Activated naive CD4-positive, alpha-beta T cell treated with anti-CD3 and anti-CD28 coated beads, Interleukin-2, amount 10 ng/mL, durations not matched to agents 7 days and 5 days (primary cell): ENCODE results near the gene BCL7A.
"Not testable (repeated sequence)": the region's sequence is repeated elsewhere in the genome, so short reads cannot be mapped to it uniquely, and the experiment has no call there.

Source experiments
- CTCF ChIA-PET: fragments of 350-600 bp; sonication (Branson Sonifier 250); formaldehyde crosslinking; loops from one replicate; lab custom pipeline; 2021; ENCODE audit warnings: antibody characterized with exemption; lab: Charles Lee
- DNase-seq: peaks from one replicate; pipeline ENCODE4 v3.0.0-alpha.2; 2020
- H3K27ac Mint-ChIP-seq: one replicate; pipeline ENCODE4 v1.8.0; 2021; ENCODE audit warnings: mild to moderate bottlenecking, moderate library complexity, mixed read lengths
- H3K27me3 Mint-ChIP-seq: one replicate; pipeline ENCODE4 v1.8.0; 2021; ENCODE audit warnings: mild to moderate bottlenecking, mixed read lengths
- H3K36me3 Mint-ChIP-seq: one replicate; pipeline ENCODE4 v1.8.0; 2021; ENCODE audit warnings: mixed read lengths
- H3K4me1 Mint-ChIP-seq: one replicate; pipeline ENCODE4 v1.8.0; 2021; ENCODE audit warnings: mixed read lengths
- H3K4me3 Mint-ChIP-seq: one replicate; pipeline ENCODE4 v1.8.0; 2021; ENCODE audit warnings: mild to moderate bottlenecking, moderate library complexity, mixed read lengths
- H3K9me3 Mint-ChIP-seq: one replicate; pipeline ENCODE4 v1.8.0; 2021; ENCODE audit warnings: mixed read lengths

The BCL7A gene

GRCh38 chr12:122099280-122099749, 77.6 kb downstream of the BCL7A start:
- no peak for DNase-seq
- Mint-ChIP-seq H3K36me3 (peaks cover 18% of the 10 kb centered on the region), H3K9me3 (no peaks in the 10 kb centered on the region), H3K4me1 (peaks cover 63% of the 10 kb centered on the region), H3K27me3 (no peaks in the 10 kb centered on the region), H3K27ac (peak overlapping the region; percentile 89), H3K4me3 (no peak overlapping the region)
- CTCF ChIA-PET = interaction anchor here (0.7 to 2.8 kb wide), 5 partner anchors 11 to 385 kb away, joined by 3 to 7 read pairs (median 3); no protein-coding TSS in a partner anchor

GRCh38 chr12:122099856-122100255, 78.2 kb downstream of the BCL7A start:
- H3K4me3 Mint-ChIP-seq = peak overlapping the region; percentile 41

GRCh38 chr12:122100568-122100967, 78.9 kb downstream of the BCL7A start:
- Mint-ChIP-seq H3K9me3 (no peaks in the 10 kb centered on the region), H3K27ac (peak overlapping the region; percentile 67), H3K4me3 (no peak overlapping the region), H3K27me3 (no peaks in the 10 kb centered on the region), H3K4me1 (peaks cover 75% of the 10 kb centered on the region), H3K36me3 (peaks cover 23% of the 10 kb centered on the region)
- DNase-seq = no peak
- CTCF ChIA-PET = interaction anchor here (0.8 to 2.8 kb wide), 4 partner anchors 11 to 23 kb away, joined by 3 to 7 read pairs (median 4); no protein-coding TSS in a partner anchor

More at GRCh38 chr12:122099856-122100255, 78.2 kb downstream of the BCL7A start:
- no peak for DNase-seq
- H3K4me1 Mint-ChIP-seq = peaks cover 68% of the 10 kb centered on the region
- H3K27ac Mint-ChIP-seq = peak overlapping the region; percentile 89
- CTCF ChIA-PET = interaction anchor here (0.7 to 2.8 kb wide), 5 partner anchors 11 to 386 kb away, joined by 3 to 7 read pairs (median 3); no protein-coding TSS in a partner anchor
- H3K36me3 Mint-ChIP-seq = peaks cover 20% of the 10 kb centered on the region
- H3K27me3 Mint-ChIP-seq = no peaks in the 10 kb centered on the region
- H3K9me3 Mint-ChIP-seq = no peaks in the 10 kb centered on the region

- no peak overlapping the region for H3K27ac Mint-ChIP-seq
- CTCF ChIA-PET = no interaction called here
- no peaks in the 10 kb centered on the region for H3K27me3 Mint-ChIP-seq
- H3K9me3 Mint-ChIP-seq = no peaks in the 10 kb centered on the region
- H3K4me3 Mint-ChIP-seq = no peak overlapping the region
- peaks cover 80% of the 10 kb centered on the region for H3K4me1 Mint-ChIP-seq
- H3K36me3 Mint-ChIP-seq = peaks cover 33% of the 10 kb centered on the region
- no peak for DNase-seq
These were observed 80.6 kb downstream of the BCL7A start for GRCh38 chr12:122102331-122102730.

- Mint-ChIP-seq H3K36me3 (peaks cover 27% of the 10 kb centered on the region), H3K27ac (no peak overlapping the region), H3K27me3 (no peaks in the 10 kb centered on the region), H3K4me3 (peak overlapping the region; percentile 1), H3K4me1 (peaks cover 80% of the 10 kb centered on the region), H3K9me3 (no peaks in the 10 kb centered on the region)
- no peak for DNase-seq
- CTCF ChIA-PET = interaction anchor here (0.9 to 1.6 kb wide), 2 partner anchors 28 to 84 kb away, joined by 3 read pairs; no protein-coding TSS in a partner anchor
These were observed 83.2 kb downstream of the BCL7A start for GRCh38 chr12:122104844-122105243.

GRCh38 chr12:122105496-122105895, 83.8 kb downstream of the BCL7A start:
- CTCF ChIA-PET = interaction anchor here (0.6 to 1.6 kb wide), 3 partner anchors 29 to 310 kb away, joined by 3 read pairs; no protein-coding TSS in a partner anchor
- H3K27ac Mint-ChIP-seq, H3K4me3 Mint-ChIP-seq, H3K9me3 Mint-ChIP-seq, DNase-seq, H3K27me3 Mint-ChIP-seq: not testable (repeated sequence)
- Mint-ChIP-seq H3K36me3 (peaks cover 28% of the 10 kb centered on the region), H3K4me1 (peaks cover 76% of the 10 kb centered on the region)

DNA sequence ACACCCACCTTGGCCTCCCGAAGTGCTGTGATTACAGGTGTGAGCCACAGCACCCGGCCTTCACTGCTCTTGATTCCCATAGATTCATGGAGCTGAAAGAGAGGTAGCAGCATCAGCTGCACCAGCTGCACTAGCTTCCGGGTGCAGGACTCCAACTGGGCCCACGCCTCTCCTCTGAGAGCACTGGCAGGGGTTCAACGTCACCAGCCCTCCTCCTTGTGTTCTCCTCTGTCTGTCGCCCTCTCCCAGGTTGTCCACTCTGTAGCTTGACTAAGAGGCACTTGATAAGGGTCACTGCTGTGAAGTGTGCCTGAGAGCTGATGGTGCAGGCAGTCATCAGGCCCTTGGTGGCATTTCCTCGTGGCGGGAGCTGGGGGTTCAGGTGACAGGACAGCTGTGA, 85.2 kb downstream of the BCL7A start:
- Mint-ChIP-seq H3K36me3 (peaks cover 24% of the 10 kb centered on the region), H3K27ac (peak overlapping the region; percentile 19), H3K4me1 (peaks cover 70% of the 10 kb centered on the region), H3K27me3 (no peaks in the 10 kb centered on the region), H3K4me3 (no peak overlapping the region), H3K9me3 (no peaks in the 10 kb centered on the region)
- CTCF ChIA-PET = interaction anchor here (0.7 to 1.5 kb wide), 3 partner anchors 16 to 230 kb away, joined by 3 to 9 read pairs (median 3); no protein-coding TSS in a partner anchor
- no peak for DNase-seq

DNA sequence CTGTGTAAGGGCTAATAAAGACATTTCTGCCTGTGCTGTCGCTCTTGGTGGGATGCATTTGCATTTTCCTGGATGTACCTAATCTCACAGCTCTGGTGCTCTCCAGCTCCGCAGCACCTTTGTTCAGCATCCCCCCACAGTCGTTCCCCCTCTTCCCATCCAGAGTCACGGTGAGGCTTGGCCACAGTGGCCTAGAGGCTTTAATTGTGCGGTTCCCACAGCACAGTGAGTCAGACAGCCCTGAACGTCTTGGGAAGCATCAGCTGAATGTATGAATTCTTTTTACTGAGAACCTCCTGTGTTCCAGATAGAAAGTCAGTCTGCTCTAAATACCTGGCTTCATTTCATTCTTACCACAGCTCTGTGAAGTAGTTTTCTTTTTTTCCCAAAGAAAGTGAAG, 85.6 kb downstream of the BCL7A start:
- DNase-seq = no peak
- no peak overlapping the region for H3K27ac Mint-ChIP-seq
- H3K4me3 Mint-ChIP-seq = no peak overlapping the region
- H3K27me3 Mint-ChIP-seq = no peaks in the 10 kb centered on the region
- CTCF ChIA-PET = interaction anchor here (0.7 to 1.5 kb wide), 2 partner anchors 16 to 52 kb away, joined by 3 to 9 read pairs; no protein-coding TSS in a partner anchor
- H3K36me3 Mint-ChIP-seq = peaks cover 23% of the 10 kb centered on the region
- H3K4me1 Mint-ChIP-seq = peaks cover 69% of the 10 kb centered on the region
- H3K9me3 Mint-ChIP-seq = no peaks in the 10 kb centered on the region

DNA sequence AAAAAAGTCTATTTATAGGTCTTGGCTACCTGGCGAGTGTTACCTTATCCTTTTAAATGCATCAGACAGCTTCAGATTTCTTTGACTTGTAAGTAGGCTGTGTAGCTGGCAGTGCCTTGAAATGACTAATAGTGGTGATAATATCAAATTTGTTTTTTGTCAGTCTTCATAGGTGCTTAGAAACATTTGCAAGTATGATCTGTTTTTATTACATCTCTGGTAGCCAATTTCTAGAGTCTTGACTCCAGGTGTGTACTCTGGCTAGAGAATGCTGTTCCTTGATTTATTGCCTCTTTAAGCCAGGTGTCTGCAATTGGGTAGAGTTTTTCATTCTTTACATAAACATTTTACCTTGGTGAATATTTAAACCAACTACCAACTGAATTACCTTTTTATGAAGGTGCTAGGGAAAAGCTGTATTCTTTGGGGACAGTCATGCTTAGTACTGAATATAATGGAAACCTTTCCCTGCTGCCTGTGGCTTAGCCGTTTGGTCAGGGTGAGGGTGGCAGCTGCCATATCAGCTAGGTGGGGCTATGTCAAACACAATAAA, 89.5 kb downstream of the BCL7A start:
- CTCF ChIA-PET = interaction anchor here (1.8 kb wide), 1 partner anchor 12 kb away, joined by 7 read pairs; no protein-coding TSS in a partner anchor
- Mint-ChIP-seq H3K27me3 (no peaks in the 10 kb centered on the region), H3K36me3 (peaks cover 8% of the 10 kb centered on the region), H3K27ac (no peak overlapping the region), H3K4me1 (peaks cover 40% of the 10 kb centered on the region), H3K4me3 (no peak overlapping the region), H3K9me3 (no peaks in the 10 kb centered on the region)
- DNase-seq = no peak
